Fibroblast of lung (primary cell): ENCODE measurements around the gene SEMA7A.

Experiments
- CTCF ChIP-seq, 2 donors: IDR thresholded peaks in 1 of 2; conservative IDR thresholded peaks in 1 of 2; 1 replicate in 1 of 2; 2 replicates in 1 of 2; pipeline ENCODE4 v1.5.1; 2011 to 2012; ENCODE audit warnings: low read length in 2 of 2, control low read depth in 1 of 2, inconsistent platforms in 1 of 2, low read depth in 1 of 2, mild to moderate bottlenecking in 1 of 2
- EZH2 ChIP-seq: IDR thresholded peaks from 2 replicates; pipeline ENCODE4 v1.5.1; 2012; ENCODE audit warnings: low read length, control low read depth, mild to moderate bottlenecking; ENCODE audit errors: missing control alignments

DNA sequence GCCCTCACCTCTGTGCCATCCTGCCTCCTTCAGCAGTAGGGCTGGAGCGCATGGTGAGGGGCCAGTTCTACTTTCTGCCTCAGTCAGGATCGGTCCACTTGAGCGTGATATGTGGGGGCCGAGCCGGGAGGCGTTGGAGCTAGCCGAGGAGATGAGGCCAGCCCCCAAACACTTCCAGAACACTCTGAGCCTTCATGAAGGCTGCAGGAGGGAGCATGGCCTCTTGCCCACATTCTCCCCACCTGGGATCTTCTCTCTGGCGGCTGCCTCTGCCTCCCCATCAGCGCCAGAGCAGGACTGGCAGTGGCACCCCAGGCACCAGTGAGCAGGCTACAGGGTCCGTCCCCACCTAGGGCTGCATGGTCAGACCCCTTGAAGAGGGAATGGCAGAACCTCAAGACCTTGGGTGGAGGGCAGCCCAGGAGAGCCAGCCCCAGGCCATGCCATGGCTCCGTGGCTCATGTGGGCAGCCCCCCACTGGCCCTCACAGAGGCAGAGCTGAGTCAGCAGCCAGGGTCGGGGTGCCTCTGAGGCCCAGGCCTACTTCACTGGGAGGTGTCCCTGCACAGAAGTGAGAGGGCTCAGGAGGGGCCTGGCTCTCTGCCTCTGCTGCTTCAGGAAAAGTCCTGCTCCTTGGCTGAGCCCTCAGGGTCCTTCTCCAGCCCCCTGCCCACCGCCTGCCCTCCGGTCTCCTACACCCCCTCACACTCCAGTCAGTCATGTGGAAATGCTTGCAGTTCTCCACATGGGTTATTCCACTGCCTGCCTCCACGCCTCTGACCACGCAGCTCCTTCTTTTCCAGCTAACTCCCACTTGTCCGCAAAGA is 38.2 kb downstream of the SEMA7A start:
- TF ChIP-seq CTCF (conservative IDR thresholded peaks at IDR 0.05 in 1 of 2, IDR thresholded peaks at IDR 0.05 in 1 of 2; ENCODE audit: low read depth in 1 of 2, low read length in 2 of 2) (no peak), EZH2 (no peak)
